IPS DF 4.7 (cell line): ENCODE measurements around the gene ANAPC2.
A peak's percentile ranks its signal among the peaks of the same experiment; 100 is the strongest.

Experiments
- DNase-seq: peaks from one replicate; pipeline ENCODE4 v3.0.0-alpha.2; 2013; ENCODE audit warnings: low spot score; ENCODE audit errors: extremely low read depth

ANAPC2 gene

GRCh38 chr9:137215196-137215986, 27.0 kb upstream of the ANAPC2 start:
- no peak for DNase-seq

GRCh38 chr9:137214620-137215019, 26.3 kb upstream of the ANAPC2 start:
- DNase-seq = no peak

- no peak for DNase-seq
Measured at GRCh38 chr9:137213160-137214060, 25.1 kb upstream of the ANAPC2 start.

- no peak for DNase-seq
Measured at GRCh38 chr9:137212520-137212919, 24.2 kb upstream of the ANAPC2 start.

DNA sequence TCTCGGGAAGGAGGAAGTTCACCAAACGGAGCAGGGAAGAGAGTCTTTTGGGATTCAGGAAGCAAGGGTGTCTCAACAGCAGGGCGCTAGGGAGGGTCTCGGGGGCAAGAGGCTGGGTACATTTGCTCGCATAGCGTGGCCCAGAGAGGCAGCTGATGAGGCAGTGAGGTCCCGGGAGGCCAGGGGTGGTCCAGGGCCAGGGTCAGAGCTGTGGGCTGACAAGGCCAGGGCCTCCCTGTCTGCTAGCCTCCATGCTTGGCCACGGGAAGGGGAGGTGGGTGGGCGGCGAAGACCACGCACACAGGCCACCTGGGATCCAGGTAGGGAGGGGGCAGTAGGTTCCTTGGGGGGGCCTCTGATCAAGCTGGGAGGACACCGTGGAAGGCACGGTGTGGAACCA, 23.2 kb upstream of the ANAPC2 start:
- DNase-seq = no peak

DNA sequence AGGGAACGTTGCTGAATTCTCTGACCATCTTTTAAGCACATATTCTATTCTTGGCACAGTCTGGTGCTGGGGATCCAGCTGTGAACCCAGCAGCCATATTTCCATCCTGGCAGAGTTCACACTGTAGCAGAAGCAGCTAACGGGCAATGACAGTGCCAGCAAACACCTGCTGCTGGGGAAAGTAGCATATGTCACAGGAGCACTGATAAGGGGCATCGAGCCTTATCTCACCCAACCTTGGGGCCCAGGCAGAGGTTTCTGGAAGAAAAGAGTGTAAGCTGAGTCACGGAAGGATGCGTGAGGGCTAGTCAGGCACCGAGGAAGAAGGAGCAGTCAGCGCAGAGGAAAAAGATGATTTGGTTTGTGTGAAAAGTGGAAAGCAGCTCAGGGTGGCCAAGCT, 18.2 kb upstream of the ANAPC2 start:
- DNase-seq = no peak

DNA sequence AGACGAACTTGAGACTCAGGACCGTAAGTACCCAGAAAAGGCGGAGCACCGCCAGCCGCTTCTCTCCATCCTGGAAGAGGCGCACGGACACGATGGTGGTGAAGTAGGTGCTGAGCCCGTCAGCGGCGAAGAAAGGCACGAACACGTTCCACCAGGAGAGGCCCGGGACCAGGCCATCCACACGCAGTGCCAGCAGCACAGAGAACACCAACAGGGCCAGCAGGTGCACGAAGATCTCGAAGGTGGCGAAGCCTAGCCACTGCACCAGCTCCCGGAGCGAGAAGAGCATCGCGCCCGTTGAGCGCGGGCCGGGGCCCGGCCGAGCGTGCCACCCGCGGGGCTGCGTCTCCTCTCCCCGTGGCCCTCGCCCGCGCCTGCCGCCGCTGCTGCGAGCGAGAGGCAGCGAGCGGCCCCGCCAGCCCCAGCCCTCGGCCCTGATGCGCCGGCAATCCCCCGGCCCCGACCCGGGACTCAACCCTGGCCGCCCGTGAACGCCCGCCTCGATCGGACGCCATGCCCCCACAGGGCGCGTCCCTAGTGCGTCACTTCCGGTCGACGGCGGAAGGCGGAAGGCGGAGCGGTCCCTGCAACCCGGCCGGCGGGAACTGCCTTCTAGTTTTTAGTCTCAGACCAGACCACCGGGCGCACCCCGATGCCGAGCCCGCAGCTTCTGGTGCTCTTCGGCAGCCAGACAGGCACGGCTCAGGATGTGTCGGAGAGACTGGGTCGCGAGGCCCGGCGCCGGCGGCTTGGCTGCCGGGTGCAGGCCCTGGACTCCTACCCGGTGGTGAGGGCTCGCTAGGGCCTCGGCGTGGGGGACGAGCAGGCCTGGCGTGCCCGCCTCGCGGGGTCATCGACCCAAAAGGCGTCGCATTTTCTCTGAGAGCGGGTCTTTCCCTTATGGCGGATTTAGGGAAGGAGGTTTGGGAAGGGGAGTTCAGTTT, 17.0 kb upstream of the ANAPC2 start, which contains the start of the genes NDOR1 and TMEM203:
Gene NDOR1, plus strand, starts transcription at position 575 of the 944 bp plus-strand sequence. Its CDS starts 78 bp downstream, at position 653.
Gene TMEM203, minus strand, starts transcription at position 523 of the 944 bp plus-strand sequence. Its CDS starts 234 bp downstream, at position 289.
- DNase-seq = no peak

GRCh38 chr9:137204731-137205125, 16.4 kb upstream of the ANAPC2 start:
- DNase-seq = no peak

DNA sequence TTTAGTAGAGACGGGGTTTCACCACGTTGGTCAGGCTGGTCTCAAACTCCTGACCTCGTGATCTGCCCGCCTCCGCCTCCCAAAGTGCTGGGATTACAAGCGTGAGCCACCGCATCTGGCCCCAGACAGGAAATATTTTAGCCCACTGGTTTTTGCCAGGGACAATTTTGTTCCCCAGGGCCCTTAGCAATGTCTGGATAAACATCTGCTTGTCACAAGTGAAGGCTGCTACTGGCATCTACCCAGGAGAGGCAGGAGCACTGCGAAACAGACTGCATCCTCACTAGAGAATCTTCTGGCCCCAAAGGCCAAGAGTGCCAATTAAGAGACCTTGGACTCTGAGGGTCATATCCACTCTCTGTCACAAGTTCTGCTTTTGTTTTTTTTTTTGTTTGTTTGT, 14.6 kb upstream of the ANAPC2 start:
- DNase-seq = no peak

DNA sequence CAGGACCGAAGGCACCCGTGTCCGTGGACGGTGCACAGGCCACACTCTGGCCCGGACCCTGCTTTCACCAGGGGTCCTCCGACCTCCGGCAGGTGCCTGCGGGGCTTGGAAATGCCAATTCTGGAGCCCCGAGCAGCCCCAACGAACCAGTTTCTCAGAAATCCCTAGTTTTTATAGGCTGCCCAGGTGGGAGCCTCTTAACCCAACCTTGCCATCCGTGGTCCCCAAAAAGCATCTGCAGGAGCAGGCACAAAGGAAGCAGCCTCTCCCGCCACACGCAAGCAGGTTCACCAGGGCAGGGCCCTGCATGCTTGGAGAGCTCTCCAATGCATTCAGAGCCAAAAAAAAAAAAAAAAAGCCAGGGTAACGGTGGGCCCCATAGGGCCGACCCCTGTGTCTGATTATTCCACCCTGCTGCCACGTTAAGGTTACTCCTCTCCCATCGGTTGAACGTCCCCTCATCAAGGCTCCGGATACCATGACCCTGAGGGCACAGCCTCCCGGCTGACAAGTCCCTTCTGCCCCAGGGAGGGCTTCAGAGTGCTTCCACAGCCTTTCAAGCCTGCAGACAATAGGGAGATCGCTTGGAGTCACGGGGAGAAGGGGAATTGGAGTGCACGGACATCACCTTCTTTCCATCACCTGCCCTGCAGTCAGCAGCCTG, 13.0 kb upstream of the ANAPC2 start:
- no peak for DNase-seq

DNA sequence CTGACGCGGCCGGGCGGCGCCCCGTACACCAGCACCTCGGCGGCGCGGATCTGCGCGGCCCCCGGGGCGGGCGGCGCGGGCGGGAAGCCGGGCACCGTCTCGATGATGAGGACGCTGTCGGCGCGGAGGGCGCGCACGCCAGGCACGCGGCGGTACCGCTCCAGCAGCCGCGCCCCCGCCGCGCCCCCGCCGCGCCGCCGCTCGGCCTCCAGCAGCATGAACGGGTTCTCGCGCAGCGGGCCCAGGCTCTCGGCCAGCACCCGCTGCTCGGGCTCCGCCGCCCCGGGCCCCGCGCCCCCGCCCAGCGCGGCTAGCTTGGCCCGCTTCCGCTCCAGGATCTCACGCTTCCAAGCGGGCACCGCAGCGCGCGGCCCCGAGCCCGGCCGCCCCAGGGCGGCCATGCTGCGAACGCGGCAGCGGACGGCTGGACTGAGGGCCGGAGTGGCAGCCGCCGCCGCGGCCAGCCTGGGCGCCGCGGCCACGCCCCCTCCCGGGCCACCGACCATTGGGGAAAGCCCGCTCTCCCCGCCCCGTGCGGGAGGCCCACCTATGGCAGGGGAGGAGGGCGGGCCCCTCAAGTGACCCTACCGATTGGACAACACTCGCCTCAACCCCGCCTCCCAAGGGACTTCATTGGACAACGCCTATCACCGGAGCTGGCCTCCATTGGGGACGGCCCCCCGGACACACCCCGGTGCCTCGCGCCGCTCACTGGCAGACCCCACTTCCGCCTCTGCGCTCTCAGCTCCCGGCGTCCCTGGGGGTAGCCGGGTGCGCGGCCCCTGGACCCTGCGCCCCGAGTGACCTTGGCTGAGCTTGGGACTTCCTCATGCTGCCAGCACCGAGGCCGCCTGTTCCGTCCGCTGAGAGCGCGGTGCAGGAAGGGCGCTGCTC, 12.2 kb upstream of the ANAPC2 start, which contains the start of gene TPRN:
Gene TPRN, minus strand, starts transcription at position 431 of the 894 bp plus-strand sequence. Its CDS starts 30 bp downstream, at position 401.
- peak; percentile 89 for DNase-seq

DNA sequence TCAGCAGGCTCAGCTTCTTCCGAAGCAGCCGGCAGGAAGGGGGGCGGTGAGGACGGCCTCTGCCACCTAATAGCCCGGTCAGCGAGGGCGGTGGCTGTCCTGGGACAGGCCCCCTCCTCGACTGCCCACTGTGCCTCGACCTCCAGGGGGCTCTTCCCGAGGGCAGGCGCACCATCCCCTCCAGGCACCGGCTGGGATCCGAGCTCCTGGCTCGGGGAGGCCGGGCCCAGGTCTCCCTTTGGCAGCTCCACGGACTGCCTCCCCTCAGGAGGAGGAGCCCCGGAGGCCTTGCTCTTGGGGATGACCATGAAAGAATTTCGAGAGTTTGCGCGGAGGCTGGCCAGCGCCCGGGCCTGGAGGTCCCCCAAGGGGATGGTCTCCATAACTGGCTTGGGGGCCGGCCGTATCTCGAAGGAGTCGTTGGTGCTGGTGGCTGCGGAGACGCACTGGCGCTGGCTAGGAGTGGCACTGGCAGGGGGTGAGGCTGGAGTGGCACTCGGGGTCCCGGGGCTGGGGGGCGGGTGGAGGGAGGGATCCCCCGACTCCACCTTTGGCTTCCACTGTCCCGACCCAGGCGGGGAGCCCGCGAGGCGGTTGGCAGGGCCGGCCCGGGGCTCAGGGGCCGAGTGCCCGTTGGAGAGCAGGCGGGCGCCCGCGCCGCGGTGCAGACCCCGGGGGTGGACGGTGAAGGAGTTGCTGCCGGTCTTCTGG, 11.2 kb upstream of the ANAPC2 start:
- DNase-seq = no peak

DNA sequence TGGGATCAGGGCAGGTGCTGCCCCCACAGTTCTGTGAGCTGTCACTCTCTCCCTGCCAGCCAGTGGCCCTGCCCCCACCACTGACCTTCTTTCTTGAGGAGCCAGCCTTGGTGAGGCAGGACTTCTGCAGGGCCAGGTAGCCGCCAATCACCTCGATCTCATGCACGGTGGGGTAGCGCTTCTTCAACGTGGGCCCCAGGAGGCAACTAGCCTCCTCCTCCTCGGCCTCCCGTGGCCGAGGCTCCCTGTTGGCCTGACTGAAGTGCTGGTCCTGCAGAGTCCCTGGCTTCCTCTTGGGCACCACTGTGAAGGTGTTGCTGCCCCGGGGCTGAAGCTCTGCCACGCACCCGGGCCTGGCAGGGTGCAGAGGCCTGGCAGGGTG, 10.5 kb upstream of the ANAPC2 start:
- no peak for DNase-seq

DNA sequence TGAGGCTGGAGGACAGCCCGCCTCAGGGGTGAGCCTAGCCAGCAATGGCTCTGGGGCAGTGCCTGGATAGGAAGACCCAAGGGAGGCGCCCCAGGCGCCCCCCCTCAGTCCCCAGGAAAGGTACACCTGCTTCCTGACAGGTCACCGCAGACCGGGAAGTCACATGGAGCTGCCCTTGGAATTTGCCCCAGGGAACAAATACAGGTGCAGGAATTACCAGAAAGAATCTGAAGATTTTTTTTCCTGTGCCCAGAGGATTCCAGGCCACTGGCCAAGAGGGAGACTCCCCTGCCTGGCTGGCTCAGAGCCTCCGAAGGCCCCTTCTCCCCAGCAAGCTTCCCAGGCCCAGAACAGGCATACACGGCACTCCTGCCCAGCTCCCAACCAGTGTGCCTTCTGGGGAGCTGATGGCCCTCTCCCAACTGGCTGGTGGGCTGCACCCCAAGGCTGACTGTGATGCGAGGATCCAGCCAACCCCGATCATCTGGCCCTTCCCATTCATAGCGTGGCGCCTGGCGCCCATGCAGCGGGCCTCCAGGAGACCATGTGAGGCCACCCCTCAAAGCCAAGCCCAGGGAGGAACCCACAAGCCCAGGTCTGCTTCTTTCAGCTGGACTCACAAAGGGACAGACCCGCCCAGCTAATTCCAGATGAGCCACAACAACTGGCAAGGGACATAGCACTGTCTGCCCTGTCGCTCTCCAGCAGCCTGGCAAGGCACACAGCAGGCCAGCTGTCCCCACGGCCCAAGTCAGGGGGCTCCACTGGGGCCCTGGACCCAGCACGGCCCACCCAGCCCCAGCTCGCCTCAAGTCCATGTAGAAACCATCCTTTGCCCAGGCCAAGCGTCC, 9.9 kb upstream of the ANAPC2 start:
- no peak for DNase-seq

DNA sequence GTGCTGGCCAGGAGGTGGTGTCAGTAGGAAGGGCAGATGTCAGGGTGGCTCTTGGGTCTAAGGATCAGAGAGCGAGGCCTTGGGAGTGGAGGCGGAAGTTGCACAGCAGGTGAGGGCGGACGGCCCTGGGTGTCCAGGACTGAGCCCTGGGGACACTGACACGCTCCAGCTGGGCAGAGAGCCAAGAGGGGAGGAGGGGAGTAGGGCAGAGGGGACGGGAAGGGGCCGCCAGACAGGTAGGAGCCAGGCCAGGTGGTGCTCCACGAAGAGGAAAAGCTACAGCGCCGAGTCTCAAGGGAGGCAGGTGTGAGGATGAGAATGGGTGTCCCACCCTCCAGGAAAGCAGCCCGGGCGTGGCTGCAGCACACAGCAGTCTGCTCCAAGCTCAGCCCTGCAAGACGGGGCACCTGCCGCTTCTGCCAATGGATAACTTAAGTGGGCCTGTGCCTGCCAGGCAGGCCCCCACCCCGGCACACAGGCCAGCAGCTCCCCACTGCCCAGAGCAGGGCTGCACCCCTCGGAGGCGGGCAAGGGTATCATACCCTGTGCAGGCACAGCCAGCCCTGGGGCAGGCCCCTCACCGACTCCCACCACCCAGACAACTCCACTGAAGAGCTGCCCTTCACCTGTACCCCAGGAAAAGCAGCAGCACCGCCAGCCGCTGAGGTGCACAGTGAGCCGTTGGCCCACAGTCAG, 7.3 kb upstream of the ANAPC2 start:
- no peak for DNase-seq

- no peak for DNase-seq
Measured at GRCh38 chr9:137194909-137195308, 6.5 kb upstream of the ANAPC2 start.

DNA sequence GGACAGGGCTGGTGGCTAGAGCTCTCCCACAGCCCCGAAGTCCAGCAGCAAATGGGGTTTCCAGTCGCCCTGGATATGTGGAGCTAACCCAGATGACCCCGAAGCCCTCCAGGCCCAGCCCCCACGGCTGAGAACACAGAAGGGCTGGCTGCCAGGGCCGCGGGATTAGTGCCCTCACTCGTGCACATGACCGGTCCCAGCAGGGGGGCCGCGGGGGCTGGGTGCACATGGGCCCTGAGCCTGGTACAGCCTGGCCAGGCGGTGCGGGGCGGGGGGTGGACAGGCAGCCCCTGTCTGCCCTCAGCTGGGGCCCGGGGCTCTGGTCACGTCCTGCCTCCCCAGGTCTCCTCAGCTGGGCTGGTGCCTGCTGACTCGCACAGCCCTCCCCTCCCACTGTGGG, 6.0 kb upstream of the ANAPC2 start:
- no peak for DNase-seq
